SK-N-SH (cell line): ENCODE results near the gene METTL24. TPM values are rescaled to one million over a fixed set of nuclear protein-coding genes. Genes with fewer than 3 reads are reported as not detected.

ENCODE experiments used
- CTCF ChIA-PET: fragments of 300-600, 350-600 bp; formaldehyde crosslinking; extraction: SDS; loops from one replicate; lab custom pipeline; 2021; lab: Yijun Ruan, JAX
- POLR2A ChIA-PET: fragments of 350-600 bp; sonication (Branson Sonifier 250); formaldehyde crosslinking; extraction: SDS; loops from one replicate; lab custom pipeline; 2020; ENCODE audit warnings: antibody characterized with exemption, inconsistent platforms; lab: Yijun Ruan, JAX
- DNase-seq: peaks from one replicate; pipeline ENCODE4 v3.0.0; 2012
- H2AFZ ChIP-seq: fragments of 200-600 bp; sonication (generic); 2 replicates; pipeline ENCODE4 v1.8.1; 2016; ENCODE audit warnings: antibody characterized with exemption, mild to moderate bottlenecking, low read depth
- H3F3A ChIP-seq: fragments of 200-600 bp; sonication (generic); replicated peaks from 2 replicates; pipeline ENCODE3; 2016; ENCODE audit warnings: antibody characterized with exemption, mild to moderate bottlenecking; ENCODE audit not compliant: insufficient read depth
- H3K27ac ChIP-seq, 2 experiments: fragments of 200-500 bp in 1 of 2; fragments of 200-600 bp in 1 of 2; sonication (Bioruptor generic) in 1 of 2; sonication (generic), shearing (Covaris generic) in 1 of 2; 2 replicates each; pipeline versions ENCODE4 v1.5.1 to v1.6.1; 2014 to 2016; ENCODE audit warnings: low read depth in 2 of 2, inconsistent platforms in 1 of 2, low read length in 1 of 2, mild to moderate bottlenecking in 1 of 2, mixed read lengths in 1 of 2
- H3K27me3 ChIP-seq: fragments of 200-600 bp; sonication (generic), shearing (Covaris generic); 2 replicates; pipeline ENCODE4 v1.6.1; 2016; ENCODE audit warnings: mixed run types; ENCODE audit not compliant: insufficient read depth
- H3K36me3 ChIP-seq, 2 experiments: fragments of 200-500 bp in 1 of 2; fragments of 200-600 bp in 1 of 2; sonication (Bioruptor generic) in 1 of 2; sonication (generic) in 1 of 2; replicated peaks in 1 of 2; 2 replicates each; pipeline versions ENCODE3 to v1.5.1; 2014 to 2016; ENCODE audit warnings: low read length in 1 of 2, mild to moderate bottlenecking in 1 of 2; ENCODE audit not compliant: insufficient read depth in 2 of 2, control insufficient read depth in 1 of 2
- H3K4me1 ChIP-seq, 2 experiments: fragments of 200-500 bp in 1 of 2; fragments of 200-600 bp in 1 of 2; sonication (Bioruptor generic) in 1 of 2; sonication (generic), shearing (Covaris generic) in 1 of 2; 2 replicates each; pipeline versions ENCODE4 v1.5.1 to v1.6.1; 2014 to 2016; ENCODE audit warnings: low read depth in 1 of 2, low read length in 1 of 2, mixed run types in 1 of 2; ENCODE audit not compliant: insufficient read depth in 2 of 2, control insufficient read depth in 1 of 2
- H3K4me2 ChIP-seq: fragments of 200-600 bp; sonication (generic), shearing (Covaris generic); 2 replicates; pipeline ENCODE4 v1.6.1; 2017; ENCODE audit warnings: mixed run types
- H3K4me3 ChIP-seq, 2 experiments: fragments of 200-500 bp in 1 of 2; fragments of 200-600 bp in 1 of 2; sonication (Bioruptor generic) in 1 of 2; sonication (generic), shearing (Covaris generic) in 1 of 2; 2 replicates each; pipeline versions ENCODE4 v1.5.1 to v1.8.1; 2014 to 2016; ENCODE audit warnings: low read depth in 2 of 2, inconsistent platforms in 1 of 2, low read length in 1 of 2, mild to moderate bottlenecking in 1 of 2, mixed read lengths in 1 of 2, moderate library complexity in 1 of 2
- H3K79me2 ChIP-seq: fragments of 200-600 bp; sonication (generic); 2 replicates; pipeline ENCODE4 v1.8.1; 2017; ENCODE audit warnings: mild to moderate bottlenecking; ENCODE audit not compliant: insufficient read depth
- H3K9ac ChIP-seq: fragments of 200-600 bp; sonication (generic); 2 replicates; pipeline ENCODE4 v1.6.1; 2017; ENCODE audit warnings: mixed run types
- H3K9me2 ChIP-seq: fragments of 200-600 bp; sonication (generic); 2 replicates; pipeline ENCODE4 v1.6.1; 2017; ENCODE audit warnings: mixed run types
- H3K9me3 ChIP-seq: fragments of 200-600 bp; sonication (generic); 2 replicates; pipeline ENCODE4 v1.6.1; 2017; ENCODE audit warnings: mixed run types, mild to moderate bottlenecking, moderate library complexity
- H4K20me1 ChIP-seq: fragments of 200-600 bp; sonication (generic); 2 replicates; pipeline ENCODE4 v1.6.1; 2017; ENCODE audit warnings: mild to moderate bottlenecking, mixed run types; ENCODE audit not compliant: insufficient read depth
- CHD2 ChIP-seq: fragments of 150-350 bp; IDR thresholded peaks from 2 replicates; pipeline ENCODE4 v1.6.1; 2018; ENCODE audit warnings: low read length; ENCODE audit not compliant: partially characterized antibody
- ELF1 ChIP-seq: IDR thresholded peaks from 2 replicates; pipeline ENCODE4 v1.4.0; 2012
- EZH2phosphoT487 ChIP-seq: fragments of 200-600 bp; sonication (generic); IDR thresholded peaks from 2 replicates; pipeline ENCODE4 v1.6.1; 2017; ENCODE audit warnings: low read depth, mixed run types, mild to moderate bottlenecking, antibody characterized with exemption, moderate library complexity, borderline replicate concordance
- FOSL2 ChIP-seq: IDR thresholded peaks from 2 replicates; pipeline ENCODE4 v1.4.0; 2012; ENCODE audit warnings: low read depth, mild to moderate bottlenecking, moderate library complexity, borderline replicate concordance
- GABPA ChIP-seq: IDR thresholded peaks from 2 replicates; pipeline ENCODE4 v1.4.0; 2012; ENCODE audit warnings: low read depth, mild to moderate bottlenecking
- GATA2 ChIP-seq: sonication (generic); formaldehyde crosslinking; IDR thresholded peaks from 2 replicates; pipeline ENCODE4 v1.5.0; 2020; ENCODE audit warnings: mild to moderate bottlenecking, missing genetic modification reagents
- JUND ChIP-seq: IDR thresholded peaks from 2 replicates; pipeline ENCODE4 v1.4.0; 2012
- MEF2A ChIP-seq: IDR thresholded peaks from 2 replicates; pipeline ENCODE4 v1.4.0; 2012; ENCODE audit warnings: low read depth, borderline replicate concordance
- MXI1 ChIP-seq: IDR thresholded peaks from 2 replicates; pipeline ENCODE4 v1.6.1; 2012; ENCODE audit warnings: mild to moderate bottlenecking, low read depth, low read length, improper control_type of control experiment
- NFIC ChIP-seq: IDR thresholded peaks from 2 replicates; pipeline ENCODE4 v1.4.0; 2012; ENCODE audit warnings: borderline replicate concordance
- RAD21 ChIP-seq: IDR thresholded peaks from 2 replicates; pipeline ENCODE4 v1.6.1; 2012; ENCODE audit warnings: mild to moderate bottlenecking, low read length
- RXRA ChIP-seq: IDR thresholded peaks from 2 replicates; pipeline ENCODE4 v1.4.0; 2012; ENCODE audit warnings: low read depth, mild to moderate bottlenecking, borderline replicate concordance
- YY1 ChIP-seq: IDR thresholded peaks from 2 replicates; pipeline ENCODE4 v1.4.0; 2012; ENCODE audit warnings: low read depth, mild to moderate bottlenecking
- ZBTB33 ChIP-seq: IDR thresholded peaks from 2 replicates; pipeline ENCODE4 v1.4.0; 2012; ENCODE audit warnings: low read depth, borderline replicate concordance
- WGBS: methylation state at CpG from one replicate; pipeline ENCODE4 v1.1.6; 2017; ENCODE audit warnings: low lambda C conversion rate; 5-methylcytosine and 5-hydroxymethylcytosine counted together
- polyA plus RNA-seq, 3 experiments: library from polyadenylated mRNA; depleted of rRNA; stranded (reverse); fragments of >200 nt; gene quantifications; 2 replicates each; pipeline ENCODE4 v1.2.3, GENCODE V29; 2012
- TF ChIP-seq, protein P1 (sequence below): fragments of 150-350 bp; IDR thresholded peaks from 2 replicates; pipeline ENCODE4 v1.6.1; 2017; ENCODE audit warnings: antibody characterized with exemption, low read length, low read depth, borderline replicate concordance

Gene METTL24
- polyA plus RNA-seq, 1 of the 3 experiments (the other 2 are of a cell fraction): not detected

- TF ChIP-seq, protein P1, sequence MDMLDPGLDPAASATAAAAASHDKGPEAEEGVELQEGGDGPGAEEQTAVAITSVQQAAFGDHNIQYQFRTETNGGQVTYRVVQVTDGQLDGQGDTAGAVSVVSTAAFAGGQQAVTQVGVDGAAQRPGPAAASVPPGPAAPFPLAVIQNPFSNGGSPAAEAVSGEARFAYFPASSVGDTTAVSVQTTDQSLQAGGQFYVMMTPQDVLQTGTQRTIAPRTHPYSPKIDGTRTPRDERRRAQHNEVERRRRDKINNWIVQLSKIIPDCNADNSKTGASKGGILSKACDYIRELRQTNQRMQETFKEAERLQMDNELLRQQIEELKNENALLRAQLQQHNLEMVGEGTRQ: no peak
These were observed 26.3 kb downstream of the METTL24 start (continued) for GRCh38 chr6:110331816-110332215.

DNA sequence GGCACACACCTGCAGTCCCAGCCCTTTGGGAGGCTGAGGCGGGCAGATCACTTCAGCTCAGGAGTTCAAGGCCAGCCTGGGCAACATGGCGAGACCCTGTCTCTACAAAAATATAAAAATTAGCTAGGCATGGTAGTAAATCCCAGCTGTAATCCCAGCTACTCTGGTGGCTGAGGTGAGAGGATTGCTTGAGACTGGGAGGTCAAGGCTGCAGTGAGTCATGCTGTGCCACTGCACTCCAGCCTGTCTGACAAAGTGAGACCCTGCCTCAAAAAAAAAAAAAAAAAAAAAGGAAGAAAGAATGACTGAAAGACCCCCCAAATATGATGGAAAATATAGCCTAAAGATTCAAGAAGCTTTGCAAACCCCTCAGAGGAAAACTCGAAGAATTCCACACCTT is 26.8 kb downstream of the METTL24 start:
- Histone ChIP-seq H3K4me2 (peak overlapping the region; percentile 23; the same call in 1 of the 2 replicates), H3K79me2 (no peaks in the 10 kb centered on the region), H3F3A (peaks cover 12% of the 10 kb centered on the region), H3K9me2 (no peaks in the 10 kb centered on the region), H3K4me1 (peaks cover 22 to 32% of the 10 kb centered on the region in 2 experiments; a peak in 3 of 4 replicates), H3K9ac (peak overlapping the region; percentile 4; the same call in 1 of the 2 replicates), H3K27me3 (no peaks in the 10 kb centered on the region), H3K4me3 (no peak overlapping the region), H2AFZ (peak overlapping the region; percentile 70; the same call in 1 of the 2 replicates), H3K9me3 (no peaks in the 10 kb centered on the region), H3K36me3 (no peaks in the 10 kb centered on the region), H3K27ac (peak overlapping the region in 1 of 2 experiments; percentile 11; a peak in 1 of 4 replicates), H4K20me1 (no peaks in the 10 kb centered on the region)
- CTCF ChIA-PET: interaction anchor here (1.1 to 2.7 kb wide), 2 partner anchors 10 to 16 kb away, joined by 5 to 14 read pairs; no protein-coding TSS in a partner anchor
- no peak for DNase-seq
- POLR2A ChIA-PET: interaction anchor here (0.6 kb wide), 1 partner anchor 544 kb away, joined by 3 read pairs; no protein-coding TSS in a partner anchor
- TF ChIP-seq EZH2phosphoT487 (no peak), GABPA (no peak), MEF2A (no peak), MXI1 (no peak), ELF1 (no peak), RAD21 (no peak), CHD2 (no peak), YY1 (no peak), GATA2 (CRISPR knock-in tag) (no peak), RXRA (no peak), JUND (no peak), NFIC (no peak), ZBTB33 (no peak), FOSL2 (no peak)
- 68% methylated on average over 3 of the region's 3 CpGs for WGBS
